ENCODE results near the gene TUBB2A. TPM values are rescaled to one million over a fixed set of nuclear protein-coding genes. Genes with fewer than 3 reads are reported as not detected.

The TUBB2A gene
- total and polyA plus RNA-seq, 2 of the 13 experiments (the other 11 are each of a cell fraction or from before 2014, with no cell fraction given): 35.3 to 106 TPM

- TF ChIP-seq ZNF407 (CRISPR knock-in tag; IDR thresholded peaks at IDR 0.05; ENCODE audit: not compliant biosample characterization): no peak
- TF ChIP-seq ONECUT2 (CRISPR knock-in tag; IDR thresholded peaks at IDR 0.05): no peak
- no peak for TF ChIP-seq MLX (CRISPR knock-in tag; IDR thresholded peaks at IDR 0.05)
- TF ChIP-seq FLYWCH1 (CRISPR knock-in tag; IDR thresholded peaks at IDR 0.05): no peak
- TF ChIP-seq ZNF691 (CRISPR knock-in tag; IDR thresholded peaks at IDR 0.05; ENCODE audit: borderline replicate concordance, low read depth): no peak
- TF ChIP-seq NCOA5 (CRISPR knock-in tag; IDR thresholded peaks at IDR 0.05): no peak
- no peak for TF ChIP-seq CREB3 (CRISPR knock-in tag; IDR thresholded peaks at IDR 0.05)
- TF ChIP-seq ZNF569 (CRISPR knock-in tag; IDR thresholded peaks at IDR 0.05; ENCODE audit: borderline replicate concordance): no peak
- no peak for TF ChIP-seq MAFK (conservative IDR thresholded peaks at IDR 0.05 in 1 of 2, IDR thresholded peaks at IDR 0.05 in 1 of 2; ENCODE audit: low read length in 2 of 2)
- no peak; the same call in 1 of the 2 replicates for TF ChIP-seq ZBTB20 (CRISPR knock-in tag; IDR thresholded peaks at IDR 0.05; ENCODE audit: borderline replicate concordance, low read depth)
- 0 out of 2 replicates have a peak, but pooled peaks have one; percentile 33 for TF ChIP-seq HHEX (CRISPR knock-in tag; IDR thresholded peaks at IDR 0.05)
- TF ChIP-seq ZNF597 (CRISPR knock-in tag; IDR thresholded peaks at IDR 0.05): no peak
- TF ChIP-seq HMG20B (CRISPR knock-in tag; conservative IDR thresholded peaks at IDR 0.05): no peak
- 0 out of 2 replicates have a peak, but pooled peaks have one; percentile 27 for TF ChIP-seq RCOR2 (CRISPR knock-in tag; IDR thresholded peaks at IDR 0.05)
- no peak for TF ChIP-seq GPN1 (CRISPR knock-in tag; IDR thresholded peaks at IDR 0.05; ENCODE audit: borderline replicate concordance)
- no peak for TF ChIP-seq KAT7 (CRISPR knock-in tag; IDR thresholded peaks at IDR 0.05; ENCODE audit: borderline replicate concordance)
- TF ChIP-seq NFE2L2 (IDR thresholded peaks at IDR 0.05; ENCODE audit: low read length): no peak
- no peak for TF ChIP-seq ZSCAN30 (CRISPR knock-in tag; IDR thresholded peaks at IDR 0.05)
- TF ChIP-seq ZSCAN25 (CRISPR knock-in tag; IDR thresholded peaks at IDR 0.05): no peak; the same call in 1 of the 2 replicates
These were observed 38.2 kb downstream of the TUBB2A start (continued) for GRCh38 chr6:3119040-3119723.

Data from HepG2 (cell line).